HepG2 (cell line): Measurements from ENCODE around the gene OR8B8. TPM values are rescaled to one million over a fixed set of nuclear protein-coding genes. Genes with fewer than 3 reads are reported as not detected.
"Not testable (repeated sequence)": the region's sequence is repeated elsewhere in the genome, so short reads cannot be mapped to it uniquely, and the experiment has no call there.

Experiments
- ATAC-seq: fragments of 200-7000 bp; cut with Tn5 transposase; 3 replicates; pipeline ENCODE4 v1.9.1; 2020; ENCODE audit warnings: mild to moderate bottlenecking, moderate library complexity
- BruUV-seq: library from RNA; stranded (reverse); fragments of 400-500 nt; replicated peaks from 2 replicates; lab custom pipeline; 2021; lab: Mats Ljungman, UMichigan
- CTCF ChIA-PET: fragments of 300-600 bp; formaldehyde crosslinking; extraction: SDS; loops from one replicate; lab custom pipeline; 2021; ENCODE audit warnings: low total read pairs, inconsistent platforms, low intra/inter-chr PET ratio; lab: Yijun Ruan, JAX
- POLR2A ChIA-PET: fragments of 350-600 bp; sonication (Branson Sonifier 250); formaldehyde crosslinking; loops from one replicate; lab custom pipeline; 2020; ENCODE audit warnings: antibody characterized with exemption, inconsistent platforms; lab: Yijun Ruan, JAX
- DNase-seq: peaks from one replicate; pipeline ENCODE4 v3.0.0-alpha.2; 2015; ENCODE audit warnings: low spot score
- FAIRE-seq: peaks from 3 replicates; lab custom pipeline; 2011; peaks lifted over from hg19 to GRCh38; lab: Jason Lieb, UNC
- H2AFZ ChIP-seq: one replicate; pipeline ENCODE4 v1.6.1; 2011; ENCODE audit warnings: low read length, inconsistent platforms
- H3K27ac ChIP-seq: fragments of 300-600 bp; 3 replicates; pipeline ENCODE4 v1.8.0; 2011; ENCODE audit warnings: mixed run types, mild to moderate bottlenecking, mixed read lengths, low read length, inconsistent platforms; ENCODE audit not compliant: insufficient read depth; ENCODE audit errors: extremely low read length
- H3K27me3 ChIP-seq, 2 experiments: fragments of 200-600 bp in 1 of 2; 2 replicates in 1 of 2; 3 replicates in 1 of 2; pipeline versions ENCODE4 v1.6.0 to v1.8.0; 2011; ENCODE audit warnings: low read length in 2 of 2, mild to moderate bottlenecking in 2 of 2, moderate library complexity in 2 of 2, inconsistent platforms in 1 of 2; ENCODE audit not compliant: insufficient read depth in 2 of 2, control insufficient read depth in 1 of 2
- H3K36me3 ChIP-seq, 2 experiments: fragments of 200-600 bp in 1 of 2; replicated peaks in 1 of 2; 2 replicates in 1 of 2; 3 replicates in 1 of 2; pipeline versions ENCODE4 v1.5.1 to v1.8.0; 2011; ENCODE audit warnings: low read length in 2 of 2, inconsistent platforms in 1 of 2; ENCODE audit not compliant: insufficient read depth in 2 of 2, control insufficient read depth in 1 of 2
- H3K4me1 ChIP-seq: 2 replicates; pipeline ENCODE4 v1.5.1; 2012; ENCODE audit warnings: low read length, inconsistent platforms; ENCODE audit not compliant: insufficient read depth
- H3K4me2 ChIP-seq: 2 replicates; pipeline ENCODE4 v1.6.0; 2011; ENCODE audit warnings: low read depth, low read length, inconsistent platforms
- H3K4me3 ChIP-seq, 3 experiments: fragments of 200-600 bp in 1 of 3; sonication (generic), shearing (Covaris generic) in 1 of 3; replicated peaks in 1 of 3; 2 replicates each; pipeline ENCODE4 v1.5.1; 2011 to 2016; ENCODE audit warnings: low read length in 3 of 3, inconsistent platforms in 2 of 3, low read depth in 2 of 3, mild to moderate bottlenecking in 2 of 3, control low read depth in 1 of 3, mixed read lengths in 1 of 3; ENCODE audit not compliant: insufficient read depth in 1 of 3
- H3K79me2 ChIP-seq: one replicate; pipeline ENCODE4 v1.6.1; 2011; ENCODE audit warnings: low read length, inconsistent platforms; ENCODE audit not compliant: insufficient read depth
- H3K9ac ChIP-seq: 2 replicates; pipeline ENCODE4 v1.6.0; 2011; ENCODE audit warnings: mild to moderate bottlenecking, low read depth, low read length, inconsistent platforms; ENCODE audit not compliant: insufficient read depth
- H3K9me3 ChIP-seq: 2 replicates; pipeline ENCODE4 v1.5.1; 2012; ENCODE audit warnings: mild to moderate bottlenecking, low read length
- H4K20me1 ChIP-seq: 2 replicates; pipeline ENCODE4 v1.6.0; 2011; ENCODE audit warnings: inconsistent platforms, mild to moderate bottlenecking, low read length, moderate library complexity; ENCODE audit not compliant: insufficient read depth
- CAMTA2 ChIP-seq: sonication (generic); formaldehyde crosslinking; IDR thresholded peaks from 2 replicates; pipeline ENCODE4 v1.4.0; 2020; ENCODE audit warnings: mild to moderate bottlenecking, missing genetic modification reagents, borderline replicate concordance
- HMGXB3 ChIP-seq: sonication (generic); formaldehyde crosslinking; IDR thresholded peaks from 2 replicates; pipeline ENCODE4 v1.4.0; 2020; ENCODE audit warnings: missing genetic modification reagents, borderline replicate concordance
- IRX3 ChIP-seq: sonication (generic); formaldehyde crosslinking; IDR thresholded peaks from 2 replicates; pipeline ENCODE4 v1.8.1; 2023; ENCODE audit warnings: mild to moderate bottlenecking, low read depth, missing genetic modification reagents, borderline replicate concordance
- ZIK1 ChIP-seq: sonication (generic); formaldehyde crosslinking; IDR thresholded peaks from 2 replicates; pipeline ENCODE4 v1.5.0; 2020; ENCODE audit warnings: mild to moderate bottlenecking, low read depth, missing genetic modification reagents, borderline replicate concordance
- ZNF704 ChIP-seq: sonication (generic); formaldehyde crosslinking; IDR thresholded peaks from 2 replicates; pipeline ENCODE4 v1.8.1; 2023; ENCODE audit warnings: mild to moderate bottlenecking, inconsistent platforms, moderate library complexity, missing genetic modification reagents, borderline replicate concordance
- ZNF879 ChIP-seq: sonication (generic); formaldehyde crosslinking; IDR thresholded peaks from 2 replicates; pipeline ENCODE4 v1.8.1; 2023; ENCODE audit warnings: missing genetic modification reagents
- WGBS: methylation state at CpG from one replicate; pipeline ENCODE4 v1.1.6; 2017; ENCODE audit warnings: low lambda C conversion rate; 5-methylcytosine and 5-hydroxymethylcytosine counted together
- in situ Hi-C: cut with HindIII; loops from 2 replicates; pipeline ENCODE4 v1.10.0; 2017; ENCODE audit warnings: low pct_unique_long_range_greater_than_20kb; ENCODE audit not compliant: extremely low pct_ligation_motif_present
- intact Hi-C: fragments of 100-400 bp; cut with micrococcal nuclease; formaldehyde crosslinking; loops from one replicate; pipeline ENCODE4 v1.10.0; 2022; ENCODE audit not compliant: unreplicated experiment
- polyA plus RNA-seq, 8 experiments: library from polyadenylated mRNA; depleted of rRNA in 3 of 8; stranded (reverse) in 7 of 8; unstranded in 1 of 8; fragments of >200 nt; fragmentation: Illumina TruSeq in 4 of 8; extraction: Trizol in 4 of 8; gene quantifications; 2 replicates each; pipeline versions ENCODE4 v1.2.1 to v1.2.3, GENCODE V29; 2011 to 2016; ENCODE audit warnings: low read depth in 4 of 8, missing spikeins in 1 of 8, mixed read lengths in 1 of 8; ENCODE audit not compliant: insufficient read depth in 1 of 8
- total RNA-seq, 5 experiments: library from RNA; depleted of rRNA; stranded (reverse); fragments of >200 nt; fragmentation: Illumina TruSeq; extraction: Trizol; gene quantifications; 2 replicates each; pipeline ENCODE4 v1.2.3, GENCODE V29; 2016; ENCODE audit warnings: low read depth in 1 of 5

The OR8B8 gene
- total and polyA plus RNA-seq, 2 of the 13 experiments (the other 11 are each of a cell fraction or from before 2014, with no cell fraction given) = not detected

GRCh38 chr11:124463324-124463723, 17.8 kb upstream of the OR8B8 start (continued):
- TF ChIP-seq IRX3 (CRISPR knock-in tag) (no peak), CAMTA2 (CRISPR knock-in tag) (no peak)

GRCh38 chr11:124460459-124460858, 15.0 kb upstream of the OR8B8 start:
- Histone ChIP-seq H3K4me1 (no peaks in the 10 kb centered on the region), H3K9me3 (no peaks in the 10 kb centered on the region), H3K4me2 (no peak overlapping the region), H3K27me3 (no peaks in the 10 kb centered on the region), H4K20me1 (no peaks in the 10 kb centered on the region), H3K27ac (no peak overlapping the region), H2AFZ (no peak overlapping the region), H3K79me2 (no peaks in the 10 kb centered on the region), H3K9ac (no peak overlapping the region), H3K4me3 (no peak overlapping the region), H3K36me3 (no peaks in the 10 kb centered on the region)
- WGBS = 8% methylated on average over 1 of the region's 1 CpG
- in situ Hi-C loops = no loop called here
- TF ChIP-seq HMGXB3 (no peak), ZNF879 (CRISPR knock-in tag) (no peak), ZIK1 (CRISPR knock-in tag) (no peak), ZNF704 (CRISPR knock-in tag) (no peak)
- ChIA-PET POLR2A (no interaction called here), CTCF (no interaction called here)
- DNase-seq (no peak), FAIRE-seq (no peak), ATAC-seq (no peak)
- no TSS peak for BruUV-seq
- intact Hi-C loops = no loop called here

- H3K79me2 ChIP-seq, H3K27ac ChIP-seq, BruUV-seq, H3K9me3 ChIP-seq, in situ Hi-C loops, ATAC-seq, H3K4me2 ChIP-seq, H3K36me3 ChIP-seq, H3K4me3 ChIP-seq, H4K20me1 ChIP-seq, H3K4me1 ChIP-seq, H3K9ac ChIP-seq, DNase-seq, FAIRE-seq, H2AFZ ChIP-seq, CTCF ChIA-PET, POLR2A ChIA-PET, H3K27me3 ChIP-seq, intact Hi-C loops: not testable (repeated sequence)
- WGBS = 22% methylated on average over 5 of the region's 7 CpGs
Measured at GRCh38 chr11:124459379-124459778, 13.9 kb upstream of the OR8B8 start.
